Caco-2 (cell line): ENCODE data around the gene DNAAF5. TPM values are rescaled to one million over a fixed set of nuclear protein-coding genes. Genes with fewer than 3 reads are reported as not detected.
"Not testable (repeated sequence)": the region's sequence is repeated elsewhere in the genome, so short reads cannot be mapped to it uniquely, and the experiment has no call there.

ENCODE experiments used
- BruUV-seq: library from RNA; stranded (reverse); fragments of 400-500 nt; replicated peaks from 2 replicates; lab custom pipeline; 2021; lab: Mats Ljungman, UMichigan
- CTCF ChIA-PET: fragments of 300-600 bp; sonication (Branson Sonifier 250); formaldehyde crosslinking; loops from one replicate; lab custom pipeline; 2022; ENCODE audit warnings: antibody characterized with exemption; lab: Charles Lee
- POLR2A ChIA-PET: fragments of 300-600 bp; sonication (Branson Sonifier 250); formaldehyde crosslinking; loops from one replicate; lab custom pipeline; 2022; ENCODE audit warnings: antibody characterized with exemption; lab: Charles Lee
- DNase-seq, 2 experiments: peaks; one replicate each; pipeline versions ENCODE4 v3.0.0 to v3.0.0-alpha.2; 2020 to 2022
- H3K27me3 ChIP-seq: replicated peaks from 2 replicates; pipeline ENCODE4 v1.6.0; 2011; ENCODE audit warnings: low read length; ENCODE audit not compliant: control insufficient read depth, insufficient read depth
- H3K36me3 ChIP-seq: 2 replicates; pipeline ENCODE4 v1.5.1; 2011; ENCODE audit warnings: low read length; ENCODE audit not compliant: control insufficient read depth, insufficient read depth
- H3K4me1 ChIP-seq: fragments of 250-450 bp; sonication (Bioruptor Pico); 2 replicates; pipeline ENCODE4 v1.5.1; 2020; ENCODE audit warnings: mild to moderate bottlenecking
- H3K4me3 ChIP-seq: 2 replicates; pipeline ENCODE4 v1.5.1; 2011; ENCODE audit warnings: low read depth, mild to moderate bottlenecking, control low read depth, low read length
- H3K9me3 ChIP-seq: fragments of 250-450 bp; sonication (Bioruptor Pico); 2 replicates; pipeline ENCODE4 v1.5.1; 2020; ENCODE audit warnings: mild to moderate bottlenecking, moderate library complexity
- H3K27ac Mint-ChIP-seq: one replicate; pipeline ENCODE4 v1.8.0; 2022; ENCODE audit warnings: mixed read lengths; ENCODE audit not compliant: unreplicated experiment
- H3K27me3 Mint-ChIP-seq: one replicate; pipeline ENCODE4 v1.8.0; 2022; ENCODE audit warnings: mixed read lengths; ENCODE audit not compliant: insufficient read depth, unreplicated experiment
- H3K36me3 Mint-ChIP-seq: one replicate; pipeline ENCODE4 v1.8.0; 2022; ENCODE audit warnings: mild to moderate bottlenecking, mixed read lengths; ENCODE audit not compliant: insufficient read depth, unreplicated experiment
- H3K4me1 Mint-ChIP-seq: one replicate; pipeline ENCODE4 v1.8.0; 2022; ENCODE audit warnings: low read depth, mixed read lengths; ENCODE audit not compliant: unreplicated experiment
- H3K4me3 Mint-ChIP-seq: one replicate; pipeline ENCODE4 v1.8.0; 2022; ENCODE audit warnings: mild to moderate bottlenecking, moderate library complexity, mixed read lengths; ENCODE audit not compliant: unreplicated experiment
- H3K9me3 Mint-ChIP-seq: one replicate; pipeline ENCODE4 v1.8.0; 2022; ENCODE audit warnings: mixed read lengths; ENCODE audit not compliant: unreplicated experiment
- intact Hi-C: fragments of 100-400 bp; cut with micrococcal nuclease; formaldehyde crosslinking; loops from one replicate; pipeline ENCODE4 v1.10.0; 2022; ENCODE audit not compliant: unreplicated experiment
- total RNA-seq: library from RNA; stranded (reverse); gene quantifications from 2 replicates; pipeline ENCODE4 v1.2.3, GENCODE V29; 2022
- TF ChIP-seq, protein P1 (sequence below), 2 experiments: fragments of 200-600 bp in 1 of 2; IDR thresholded peaks; 1 replicate in 1 of 2; 2 replicates in 1 of 2; pipeline versions ENCODE4 v1.5.1 to v1.8.0; 2011 to 2022; ENCODE audit warnings: antibody characterized with exemption in 1 of 2, control low read depth in 1 of 2, inconsistent platforms in 1 of 2, low read depth in 1 of 2, low read length in 1 of 2, mild to moderate bottlenecking in 1 of 2, moderate library complexity in 1 of 2; ENCODE audit not compliant: insufficient read depth in 1 of 2, severe bottlenecking in 1 of 2, unreplicated experiment in 1 of 2

The DNAAF5 gene
- total RNA-seq, 1 experiment from 2014 or later, result 51.4 TPM

DNA sequence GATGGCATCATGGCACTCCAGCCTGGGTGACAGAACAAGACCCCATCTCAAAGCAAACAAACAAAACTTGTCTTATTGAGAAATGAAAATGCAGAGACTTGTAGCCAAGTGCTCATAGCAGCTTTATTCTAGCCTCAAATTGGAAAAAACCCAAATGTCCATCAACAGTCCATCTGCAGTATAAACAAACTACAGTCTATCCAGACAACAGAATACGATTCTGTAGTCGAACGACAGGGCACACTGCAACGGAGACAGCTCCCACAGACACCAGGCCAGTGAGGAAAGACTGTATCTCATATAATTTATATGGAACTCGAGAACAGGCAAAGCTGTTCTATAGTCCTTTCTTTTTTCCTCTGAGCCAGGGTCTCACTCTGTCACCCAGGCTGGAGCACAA is 65.0 kb downstream of the DNAAF5 start:
- intact Hi-C loops, result no loop called here

DNA sequence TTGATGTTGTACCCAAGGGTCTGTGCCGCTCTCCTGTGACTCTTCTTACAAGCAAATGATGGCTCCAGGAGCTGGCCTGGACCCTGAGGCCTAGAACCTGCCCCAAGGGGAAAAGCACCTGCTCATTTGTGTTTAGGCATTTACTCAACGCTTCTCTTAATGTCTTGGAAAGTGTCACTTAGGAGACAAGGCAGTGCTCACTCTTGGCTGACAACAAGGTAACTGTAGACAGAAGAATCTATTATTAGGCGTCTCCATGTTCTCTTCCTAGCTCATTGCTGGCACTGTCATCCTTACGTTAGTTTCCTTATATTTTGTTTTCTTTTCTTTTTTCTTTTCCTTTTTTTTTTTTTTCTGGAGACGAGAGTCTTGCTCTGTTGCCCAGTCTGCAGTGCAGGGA is 67.7 kb downstream of the DNAAF5 start:
- Histone ChIP-seq H3K27me3 (no peaks in the 10 kb centered on the region), H3K4me1 (no peaks in the 10 kb centered on the region), H3K9me3 (peaks cover 4% of the 10 kb centered on the region; the same call in 1 of the 2 replicates), H3K36me3 (no peaks in the 10 kb centered on the region), H3K4me3 (no peak overlapping the region)
- intact Hi-C loops, result no loop called here
- BruUV-seq, result no TSS peak
- H3K4me1 Mint-ChIP-seq, result no peaks in the 10 kb centered on the region
- POLR2A ChIA-PET, result no interaction called here
- H3K27me3 Mint-ChIP-seq, result no peaks in the 10 kb centered on the region
- H3K36me3 Mint-ChIP-seq, result peaks cover 18% of the 10 kb centered on the region
- no peak overlapping the region for H3K4me3 Mint-ChIP-seq
- H3K9me3 Mint-ChIP-seq, result peaks cover 2% of the 10 kb centered on the region
- no peak overlapping the region for H3K27ac Mint-ChIP-seq
- DNase-seq, result no peak
- CTCF ChIA-PET, result interaction anchor here (0.7 kb wide), 1 partner anchor 354 kb away, joined by 3 read pairs; no protein-coding TSS in a partner anchor
- TF ChIP-seq, protein P1, sequence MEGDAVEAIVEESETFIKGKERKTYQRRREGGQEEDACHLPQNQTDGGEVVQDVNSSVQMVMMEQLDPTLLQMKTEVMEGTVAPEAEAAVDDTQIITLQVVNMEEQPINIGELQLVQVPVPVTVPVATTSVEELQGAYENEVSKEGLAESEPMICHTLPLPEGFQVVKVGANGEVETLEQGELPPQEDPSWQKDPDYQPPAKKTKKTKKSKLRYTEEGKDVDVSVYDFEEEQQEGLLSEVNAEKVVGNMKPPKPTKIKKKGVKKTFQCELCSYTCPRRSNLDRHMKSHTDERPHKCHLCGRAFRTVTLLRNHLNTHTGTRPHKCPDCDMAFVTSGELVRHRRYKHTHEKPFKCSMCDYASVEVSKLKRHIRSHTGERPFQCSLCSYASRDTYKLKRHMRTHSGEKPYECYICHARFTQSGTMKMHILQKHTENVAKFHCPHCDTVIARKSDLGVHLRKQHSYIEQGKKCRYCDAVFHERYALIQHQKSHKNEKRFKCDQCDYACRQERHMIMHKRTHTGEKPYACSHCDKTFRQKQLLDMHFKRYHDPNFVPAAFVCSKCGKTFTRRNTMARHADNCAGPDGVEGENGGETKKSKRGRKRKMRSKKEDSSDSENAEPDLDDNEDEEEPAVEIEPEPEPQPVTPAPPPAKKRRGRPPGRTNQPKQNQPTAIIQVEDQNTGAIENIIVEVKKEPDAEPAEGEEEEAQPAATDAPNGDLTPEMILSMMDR (IDR thresholded peaks at IDR 0.05; ENCODE audit: insufficient read depth in 1 of 2, low read depth in 1 of 2, low read length in 1 of 2, severe bottlenecking in 1 of 2, unreplicated experiment in 1 of 2), result no peak

More for the DNA sequence above, 65.0 kb downstream of the DNAAF5 start:
- CTCF ChIA-PET, result no interaction called here
- POLR2A ChIA-PET, result no interaction called here
- Mint-ChIP-seq H3K36me3 (peaks cover 9% of the 10 kb centered on the region), H3K4me1 (no peaks in the 10 kb centered on the region), H3K27me3 (no peaks in the 10 kb centered on the region), H3K9me3 (peaks cover 11% of the 10 kb centered on the region), H3K4me3 (no peak overlapping the region), H3K27ac (no peak overlapping the region)
- Histone ChIP-seq H3K4me1 (no peaks in the 10 kb centered on the region), H3K4me3 (no peak overlapping the region), H3K9me3 (no peaks in the 10 kb centered on the region), H3K36me3 (no peaks in the 10 kb centered on the region), H3K27me3 (no peaks in the 10 kb centered on the region)
- no peak for DNase-seq
- TF ChIP-seq, protein P1 (IDR thresholded peaks at IDR 0.05; ENCODE audit: insufficient read depth in 1 of 2, low read depth in 1 of 2, low read length in 1 of 2, severe bottlenecking in 1 of 2, unreplicated experiment in 1 of 2), result no peak
- no TSS peak for BruUV-seq

DNA sequence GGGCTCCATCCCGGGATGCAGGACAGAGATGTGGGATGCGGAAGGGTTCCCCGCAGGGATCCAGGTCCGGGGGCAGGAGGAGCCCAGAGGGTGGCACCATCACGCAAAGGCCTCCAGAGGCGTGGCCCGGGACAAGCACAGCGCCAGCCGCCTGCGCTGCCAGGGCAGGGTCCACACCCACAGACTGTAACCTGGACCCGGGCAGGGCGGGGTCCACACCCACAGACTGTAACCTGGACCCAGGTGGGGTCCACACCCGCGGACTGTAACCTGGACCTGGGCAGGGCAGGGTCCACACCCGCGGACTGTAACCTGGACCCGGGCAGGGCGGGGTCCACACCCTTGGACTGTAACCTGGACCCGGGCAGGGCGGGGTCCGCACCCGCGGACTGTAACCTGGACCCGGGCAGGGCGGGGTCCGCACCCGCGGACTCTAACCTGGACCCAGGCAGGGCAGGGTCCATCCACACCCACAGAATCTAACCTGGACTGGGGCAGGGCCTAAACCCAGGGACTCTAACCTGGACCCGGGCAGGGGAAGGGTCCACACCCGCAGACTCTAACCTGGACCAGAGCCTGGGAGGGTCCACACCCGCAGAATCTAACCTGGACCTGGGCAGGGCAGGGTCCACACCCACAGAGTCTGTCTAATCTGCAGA is 68.3 kb downstream of the DNAAF5 start:
- no peaks in the 10 kb centered on the region for H3K36me3 ChIP-seq
- Mint-ChIP-seq H3K9me3 (no peaks in the 10 kb centered on the region), H3K27ac (no peak overlapping the region), H3K4me1 (no peaks in the 10 kb centered on the region), H3K4me3 (no peak overlapping the region), H3K27me3 (no peaks in the 10 kb centered on the region), H3K36me3 (peaks cover 18% of the 10 kb centered on the region)
- H3K4me3 ChIP-seq, result no peak overlapping the region
- ChIA-PET CTCF (interaction anchor here (0.7 kb wide), 1 partner anchor 355 kb away, joined by 3 read pairs; no protein-coding TSS in a partner anchor), POLR2A (no interaction called here)
- no peak for DNase-seq
- no peaks in the 10 kb centered on the region for H3K27me3 ChIP-seq
- no peaks in the 10 kb centered on the region for H3K4me1 ChIP-seq
- peaks cover 6% of the 10 kb centered on the region; the same call in 1 of the 2 replicates for H3K9me3 ChIP-seq
- TF ChIP-seq, protein P1 (IDR thresholded peaks at IDR 0.05; ENCODE audit: insufficient read depth in 1 of 2, low read depth in 1 of 2, low read length in 1 of 2, severe bottlenecking in 1 of 2, unreplicated experiment in 1 of 2), result no peak
- BruUV-seq, result no TSS peak
- intact Hi-C loops, result no loop called here

DNA sequence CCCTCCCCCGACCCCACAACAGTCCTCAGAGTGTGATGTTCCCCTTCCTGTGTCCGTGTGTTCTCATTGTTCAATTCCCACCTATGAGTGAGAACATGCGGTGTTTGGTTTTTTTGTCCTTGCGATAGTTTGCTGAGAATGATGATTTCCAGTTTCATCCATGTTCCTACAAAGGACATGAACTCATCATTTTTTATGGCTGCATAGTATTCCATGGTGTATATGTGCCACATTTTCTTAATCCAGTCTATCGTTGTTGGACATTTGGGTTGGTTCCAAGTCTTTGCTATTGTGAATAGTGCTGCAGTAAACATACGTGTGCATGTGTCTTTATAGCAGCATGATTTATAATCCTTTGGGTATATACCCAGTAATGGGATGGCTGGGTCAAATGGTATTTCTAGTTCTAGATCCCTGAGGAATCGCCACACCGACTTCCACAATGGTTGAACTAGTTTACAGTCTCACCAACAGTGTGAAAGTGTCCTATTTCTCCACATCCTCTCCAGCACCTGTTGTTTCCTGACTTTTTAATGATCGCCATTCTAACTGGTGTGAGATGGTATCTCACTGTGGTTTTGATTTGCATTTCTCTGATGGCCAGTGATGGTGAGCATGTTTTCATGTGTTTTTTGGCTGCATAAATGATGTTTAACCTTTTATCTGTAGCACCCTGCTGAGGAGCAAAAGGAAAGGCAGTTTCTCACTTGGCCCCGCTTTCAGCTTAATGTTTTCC is 70.1 kb downstream of the DNAAF5 start:
- DNase-seq, H3K4me3 ChIP-seq, H3K4me1 Mint-ChIP-seq, H3K9me3 Mint-ChIP-seq, H3K27me3 Mint-ChIP-seq, POLR2A ChIA-PET, H3K27ac Mint-ChIP-seq, H3K9me3 ChIP-seq, CTCF ChIA-PET, H3K4me3 Mint-ChIP-seq, H3K36me3 ChIP-seq, BruUV-seq, H3K4me1 ChIP-seq, intact Hi-C loops, H3K27me3 ChIP-seq: not testable (repeated sequence)
- peaks cover 18% of the 10 kb centered on the region for H3K36me3 Mint-ChIP-seq
